Hepatocyte (in vitro differentiated cells): ENCODE results near the gene ADAMTS9. TPM values are rescaled to one million over a fixed set of nuclear protein-coding genes. Genes with fewer than 3 reads are reported as not detected.

ENCODE experiments used
- DNase-seq: peaks from one replicate; pipeline ENCODE4 v3.0.0-alpha.2; 2016; ENCODE audit warnings: low spot score
- H2AFZ ChIP-seq: fragments of 200-600 bp; sonication (generic); 2 replicates; pipeline ENCODE4 v1.6.0; 2016; ENCODE audit warnings: antibody characterized with exemption, mild to moderate bottlenecking
- H3K27ac ChIP-seq: fragments of 200-600 bp; sonication (generic); 2 replicates; pipeline ENCODE4 v1.5.1; 2016; ENCODE audit warnings: mild to moderate bottlenecking
- H3K27me3 ChIP-seq: fragments of 200-600 bp; sonication (generic); 2 replicates; pipeline ENCODE4 v1.6.1; 2016
- H3K36me3 ChIP-seq: fragments of 200-600 bp; sonication (generic); replicated peaks from 2 replicates; pipeline ENCODE4 v1.5.1; 2016; ENCODE audit warnings: low read depth; ENCODE audit not compliant: insufficient read depth
- H3K4me1 ChIP-seq: fragments of 200-600 bp; sonication (generic); 2 replicates; pipeline ENCODE4 v1.5.1; 2016; ENCODE audit warnings: mild to moderate bottlenecking, moderate library complexity; ENCODE audit not compliant: insufficient read depth
- H3K4me2 ChIP-seq: fragments of 200-600 bp; sonication (generic); 2 replicates; pipeline ENCODE4 v1.6.0; 2016
- H3K4me3 ChIP-seq: fragments of 200-600 bp; sonication (generic); 2 replicates; pipeline ENCODE4 v1.5.1; 2016; ENCODE audit warnings: mild to moderate bottlenecking
- H3K79me2 ChIP-seq: fragments of 200-600 bp; sonication (generic); 2 replicates; pipeline ENCODE4 v1.6.0; 2017; ENCODE audit warnings: mild to moderate bottlenecking
- H3K9me2 ChIP-seq: fragments of 200-600 bp; sonication (generic); replicated peaks from 2 replicates; pipeline ENCODE4 v1.6.0; 2017; ENCODE audit warnings: mild to moderate bottlenecking; ENCODE audit not compliant: insufficient read depth
- H3K9me3 ChIP-seq: fragments of 200-600 bp; sonication (generic); 2 replicates; pipeline ENCODE4 v1.5.1; 2016; ENCODE audit warnings: low read depth, mild to moderate bottlenecking
- H4K20me1 ChIP-seq: fragments of 200-600 bp; sonication (generic); 2 replicates; pipeline ENCODE4 v1.6.0; 2016; ENCODE audit warnings: mild to moderate bottlenecking; ENCODE audit not compliant: insufficient read depth, poor library complexity, severe bottlenecking
- CTCF ChIP-seq: fragments of 200-600 bp; sonication (generic); IDR thresholded peaks from 2 replicates; pipeline ENCODE4 v1.5.1; 2016; ENCODE audit warnings: antibody characterized with exemption, mild to moderate bottlenecking; ENCODE audit not compliant: poor library complexity
- EZH2 ChIP-seq: fragments of 200-600 bp; sonication (generic); IDR thresholded peaks from 2 replicates; pipeline ENCODE4 v1.6.1; 2016; ENCODE audit warnings: antibody characterized with exemption, mild to moderate bottlenecking, borderline replicate concordance
- EZH2phosphoT487 ChIP-seq: fragments of 200-600 bp; sonication (generic); IDR thresholded peaks from one replicate; pipeline ENCODE4 v1.6.1; 2018; ENCODE audit warnings: antibody characterized with exemption, mild to moderate bottlenecking, low read depth, moderate library complexity; ENCODE audit not compliant: unreplicated experiment, severe bottlenecking
- WGBS: methylation state at CpG from one replicate; pipeline ENCODE4 v1.1.6; 2016; ENCODE audit warnings: low lambda C conversion rate; ENCODE audit errors: missing lambda C conversion rate; 5-methylcytosine and 5-hydroxymethylcytosine counted together
- polyA plus RNA-seq: library from polyadenylated mRNA; unstranded; fragments of >200 nt; fragmentation: Nextera tagmentation; extraction: Ambion mirVana; gene quantifications from 2 replicates; pipeline ENCODE4 v1.2.1, GENCODE V29; 2016
- total RNA-seq: library from RNA; depleted of rRNA; stranded (reverse); fragments of >200 nt; gene quantifications from 2 replicates; pipeline ENCODE4 v1.2.3, GENCODE V29; 2014

ADAMTS9 gene
- total and polyA plus RNA-seq, 2 experiments from 2014 or later: 56.9 to 145 TPM

- H3K9me2 ChIP-seq: no peaks in the 10 kb centered on the region
- H4K20me1 ChIP-seq: peaks cover 6% of the 10 kb centered on the region
- no peaks in the 10 kb centered on the region for H3K9me3 ChIP-seq
- no peaks in the 10 kb centered on the region for H3K27me3 ChIP-seq
- DNase-seq: no peak
- no peak overlapping the region for H3K27ac ChIP-seq
- H3K79me2 ChIP-seq: peaks cover 72% of the 10 kb centered on the region
- H3K4me1 ChIP-seq: peaks cover 18% of the 10 kb centered on the region
- H3K36me3 ChIP-seq: no peaks in the 10 kb centered on the region
- no peak overlapping the region for H2AFZ ChIP-seq
- no peak overlapping the region for H3K4me3 ChIP-seq
- TF ChIP-seq EZH2 (no peak), CTCF (no peak), EZH2phosphoT487 (no peak)
- H3K4me2 ChIP-seq: no peak overlapping the region
- WGBS: 86% methylated on average over 7 of the region's 7 CpGs
These were observed 14.6 kb downstream of the ADAMTS9 start for GRCh38 chr3:64673159-64673715.

- no peaks in the 10 kb centered on the region for H3K36me3 ChIP-seq
- H3K4me3 ChIP-seq: no peak overlapping the region
- no peaks in the 10 kb centered on the region for H3K27me3 ChIP-seq
- H3K9me2 ChIP-seq: no peaks in the 10 kb centered on the region
- peak overlapping the region; percentile 28 for H3K4me2 ChIP-seq
- 60% methylated on average over 10 of the region's 10 CpGs for WGBS
- peaks cover 8% of the 10 kb centered on the region for H3K4me1 ChIP-seq
- H4K20me1 ChIP-seq: peaks cover 8% of the 10 kb centered on the region
- DNase-seq: no peak
- no peak overlapping the region for H3K27ac ChIP-seq
- TF ChIP-seq EZH2 (no peak), EZH2phosphoT487 (no peak), CTCF (no peak)
- peaks cover 75% of the 10 kb centered on the region for H3K79me2 ChIP-seq
- H2AFZ ChIP-seq: no peak overlapping the region
- H3K9me3 ChIP-seq: no peaks in the 10 kb centered on the region
These were observed 19.0 kb downstream of the ADAMTS9 start for GRCh38 chr3:64668582-64669510.

- 83% methylated on average over 13 of the region's 13 CpGs for WGBS
- peaks cover 74% of the 10 kb centered on the region for H3K79me2 ChIP-seq
- TF ChIP-seq CTCF (no peak), EZH2 (no peak), EZH2phosphoT487 (no peak)
- no peak overlapping the region for H3K4me3 ChIP-seq
- no peaks in the 10 kb centered on the region for H3K27me3 ChIP-seq
- H3K9me3 ChIP-seq: peaks cover under 1% of the 10 kb centered on the region
- H4K20me1 ChIP-seq: peaks cover 5% of the 10 kb centered on the region
- no peaks in the 10 kb centered on the region for H3K9me2 ChIP-seq
- H2AFZ ChIP-seq: no peak overlapping the region
- DNase-seq: no peak
- H3K27ac ChIP-seq: no peak overlapping the region
- H3K36me3 ChIP-seq: no peaks in the 10 kb centered on the region
- peak overlapping the region; percentile 28 for H3K4me2 ChIP-seq
- H3K4me1 ChIP-seq: peaks cover 8% of the 10 kb centered on the region
These were observed 19.8 kb downstream of the ADAMTS9 start for GRCh38 chr3:64667887-64668581.
